ENCODE results near the gene FRMPD2.

DNA sequence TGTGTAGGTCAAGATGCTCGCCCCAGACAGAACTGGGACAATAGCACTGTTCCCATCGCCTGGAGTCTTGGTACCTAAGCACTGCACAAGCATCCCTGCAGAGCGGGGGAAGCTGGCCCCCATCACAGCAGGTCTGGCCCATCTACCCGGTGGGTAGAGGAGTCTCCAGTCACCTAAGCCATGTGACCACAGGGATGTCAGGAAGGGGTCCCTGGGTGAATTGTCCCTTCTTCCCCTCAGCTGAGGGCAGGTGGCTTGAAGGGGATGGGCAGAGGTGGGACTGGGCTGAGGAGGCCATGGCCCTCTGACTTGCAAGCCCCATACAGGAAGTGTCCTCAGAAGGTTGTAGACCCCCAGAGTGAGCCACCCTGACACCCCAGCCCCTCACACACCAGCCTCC lies 39.7 kb downstream of the FRMPD2 start:
- TF ChIP-seq, protein P1, sequence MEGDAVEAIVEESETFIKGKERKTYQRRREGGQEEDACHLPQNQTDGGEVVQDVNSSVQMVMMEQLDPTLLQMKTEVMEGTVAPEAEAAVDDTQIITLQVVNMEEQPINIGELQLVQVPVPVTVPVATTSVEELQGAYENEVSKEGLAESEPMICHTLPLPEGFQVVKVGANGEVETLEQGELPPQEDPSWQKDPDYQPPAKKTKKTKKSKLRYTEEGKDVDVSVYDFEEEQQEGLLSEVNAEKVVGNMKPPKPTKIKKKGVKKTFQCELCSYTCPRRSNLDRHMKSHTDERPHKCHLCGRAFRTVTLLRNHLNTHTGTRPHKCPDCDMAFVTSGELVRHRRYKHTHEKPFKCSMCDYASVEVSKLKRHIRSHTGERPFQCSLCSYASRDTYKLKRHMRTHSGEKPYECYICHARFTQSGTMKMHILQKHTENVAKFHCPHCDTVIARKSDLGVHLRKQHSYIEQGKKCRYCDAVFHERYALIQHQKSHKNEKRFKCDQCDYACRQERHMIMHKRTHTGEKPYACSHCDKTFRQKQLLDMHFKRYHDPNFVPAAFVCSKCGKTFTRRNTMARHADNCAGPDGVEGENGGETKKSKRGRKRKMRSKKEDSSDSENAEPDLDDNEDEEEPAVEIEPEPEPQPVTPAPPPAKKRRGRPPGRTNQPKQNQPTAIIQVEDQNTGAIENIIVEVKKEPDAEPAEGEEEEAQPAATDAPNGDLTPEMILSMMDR (conservative IDR thresholded peaks at IDR 0.05; ENCODE audit: low read depth, low read length): no peak
- no peak for TF ChIP-seq EZH2 (IDR thresholded peaks at IDR 0.05; ENCODE audit: borderline replicate concordance, low read depth, low read length, poor library complexity, severe bottlenecking)
